Fibroblast of mammary gland (primary cell): Measurements from ENCODE around the gene TENT4A.

ENCODE experiments used
- DNase-seq: peaks from one replicate; pipeline ENCODE4 v3.0.0-alpha.2; 2010; ENCODE audit warnings: low read depth
- H3K4me3 ChIP-seq: 2 replicates; pipeline ENCODE4 v1.5.1; 2011; ENCODE audit warnings: low read depth, mild to moderate bottlenecking, low read length, moderate library complexity; ENCODE audit not compliant: control insufficient read depth
- CTCF ChIP-seq: conservative IDR thresholded peaks from 2 replicates; pipeline ENCODE4 v1.5.1; 2011; ENCODE audit warnings: low read depth, low read length, inconsistent platforms; ENCODE audit not compliant: control insufficient read depth, insufficient read depth

The TENT4A gene

GRCh38 chr5:6710551-6711318 is 2.5 kb upstream of the TENT4A start:
- H3K4me3 ChIP-seq, result no peak overlapping the region
- TF ChIP-seq CTCF, result no peak
- no peak for DNase-seq

- peak overlapping the region; percentile 63 for H3K4me3 ChIP-seq
- DNase-seq, result peak; percentile 75
- peak; percentile 16 for TF ChIP-seq CTCF
These were observed 1.7 kb upstream of the TENT4A start for GRCh38 chr5:6711409-6712141.

- no peak for TF ChIP-seq CTCF
- DNase-seq, result no peak
- peak overlapping the region; percentile 63 for H3K4me3 ChIP-seq
These were observed 1.1 kb upstream of the TENT4A start for GRCh38 chr5:6712142-6712576.

GRCh38 chr5:6712577-6713273 is 507 bp upstream of the TENT4A start:
- DNase-seq, result peak; percentile 93
- TF ChIP-seq CTCF, result no peak
- peak overlapping the region; percentile 63 for H3K4me3 ChIP-seq

GRCh38 chr5:6714226-6715041 is 1.2 kb downstream of the TENT4A start:
- TF ChIP-seq CTCF, result no peak
- DNase-seq, result no peak
- peak overlapping the region; percentile 83 for H3K4me3 ChIP-seq

GRCh38 chr5:6715271-6715670 is 2.0 kb downstream of the TENT4A start:
- no peak for TF ChIP-seq CTCF
- peak overlapping the region; percentile 83 for H3K4me3 ChIP-seq
- no peak for DNase-seq
